SIG-M5 (cell line): Measurements from ENCODE around the gene MCUB.
"Not testable (repeated sequence)": the region's sequence is repeated elsewhere in the genome, so short reads cannot be mapped to it uniquely, and the experiment has no call there.

Experiments
- DNase-seq: peaks from one replicate; lab custom pipeline; 2025; lab: John Stamatoyannopoulos, UW

MCUB gene

GRCh38 chr4:109559983-109560686, at the start of gene MCUB:
MCUB (plus strand) TSS chr4:109560246; CDS start chr4:109560338, 92 bp downstream.
- DNase-seq, result peak; percentile 1

GRCh38 chr4:109510687-109511086, 49.4 kb upstream of the MCUB start:
- no peak for DNase-seq

- DNase-seq, result no peak
Observed at GRCh38 chr4:109511414-109511813, 48.6 kb upstream of the MCUB start.

GRCh38 chr4:109513368-109513767, 46.7 kb upstream of the MCUB start:
- DNase-seq, result not testable (repeated sequence)

- no peak for DNase-seq
Observed at GRCh38 chr4:109532182-109532581, 27.9 kb upstream of the MCUB start.

GRCh38 chr4:109545401-109545800, 14.6 kb upstream of the MCUB start:
- no peak for DNase-seq

GRCh38 chr4:109547394-109547793, 12.7 kb upstream of the MCUB start:
- DNase-seq, result no peak

- DNase-seq, result no peak
Observed at GRCh38 chr4:109548655-109549054, 11.4 kb upstream of the MCUB start.

GRCh38 chr4:109552237-109552636, 7.8 kb upstream of the MCUB start:
- DNase-seq, result no peak

GRCh38 chr4:109553130-109553529, 6.9 kb upstream of the MCUB start:
- DNase-seq, result no peak

- DNase-seq, result no peak
Observed at GRCh38 chr4:109554971-109555370, 5.1 kb upstream of the MCUB start.

- no peak for DNase-seq
Observed at GRCh38 chr4:109557433-109557832, 2.6 kb upstream of the MCUB start.

- not testable (repeated sequence) for DNase-seq
Observed at GRCh38 chr4:109558095-109558494, 2.0 kb upstream of the MCUB start.

- DNase-seq, result no peak
Observed at GRCh38 chr4:109559625-109559982, 442 bp upstream of the MCUB start.

GRCh38 chr4:109560687-109561461, 828 bp downstream of the MCUB start:
- DNase-seq, result peak; percentile 55

- no peak for DNase-seq
Observed at GRCh38 chr4:109562457-109563239, 2.6 kb downstream of the MCUB start.

- no peak for DNase-seq
Observed at GRCh38 chr4:109571494-109571893, 11.4 kb downstream of the MCUB start.

- no peak for DNase-seq
Observed at GRCh38 chr4:109572154-109572553, 12.1 kb downstream of the MCUB start.

- DNase-seq, result no peak
Observed at GRCh38 chr4:109574443-109574850, 14.4 kb downstream of the MCUB start.

- no peak for DNase-seq
Observed at GRCh38 chr4:109574931-109575804, 15.1 kb downstream of the MCUB start.

- no peak for DNase-seq
Observed at GRCh38 chr4:109576462-109576861, 16.4 kb downstream of the MCUB start.

GRCh38 chr4:109578846-109579245, 18.8 kb downstream of the MCUB start:
- DNase-seq, result no peak
